Type B pancreatic cell (in vitro differentiated cells): ENCODE data around the gene TDRD12. TPM values are rescaled to one million over a fixed set of nuclear protein-coding genes. Genes with fewer than 3 reads are reported as not detected.
"Not testable (repeated sequence)": the region's sequence is repeated elsewhere in the genome, so short reads cannot be mapped to it uniquely, and the experiment has no call there.

Experiments
- DNase-seq: peaks from one replicate; pipeline ENCODE4 v3.0.0; 2021; ENCODE audit warnings: mixed read lengths; ENCODE audit not compliant: unreplicated experiment; ENCODE audit errors: extremely low spot score
- H3K27ac Mint-ChIP-seq: 2 replicates; pipeline ENCODE4 v1.8.0; 2021; ENCODE audit warnings: mild to moderate bottlenecking, mixed read lengths
- H3K27me3 Mint-ChIP-seq: 2 replicates; pipeline ENCODE4 v1.8.0; 2021; ENCODE audit warnings: mixed read lengths
- H3K36me3 Mint-ChIP-seq: 2 replicates; pipeline ENCODE4 v1.8.0; 2021; ENCODE audit warnings: mixed read lengths
- H3K4me1 Mint-ChIP-seq: one replicate; pipeline ENCODE4 v1.8.0; 2021; ENCODE audit warnings: mixed read lengths; ENCODE audit not compliant: unreplicated experiment
- H3K4me3 Mint-ChIP-seq: 2 replicates; pipeline ENCODE4 v1.8.0; 2021; ENCODE audit warnings: mild to moderate bottlenecking, mixed read lengths
- H3K9me3 Mint-ChIP-seq: 2 replicates; pipeline ENCODE4 v1.8.0; 2021; ENCODE audit warnings: mixed read lengths
- CTCF ChIP-seq: fragments of 200-600 bp; sonication (generic); conservative IDR thresholded peaks from 2 replicates; pipeline ENCODE4 v1.5.0; 2021; ENCODE audit warnings: antibody characterized with exemption, mild to moderate bottlenecking
- total RNA-seq: library from RNA; stranded (reverse); gene quantifications from 2 replicates; pipeline ENCODE4 v1.2.1, GENCODE V29; 2021; ENCODE audit warnings: low replicate concordance

Gene TDRD12
- total RNA-seq, 1 donor from 2014 or later, result 0.24 TPM

GRCh38 chr19:32837531-32837930 lies 118.0 kb downstream of the TDRD12 start:
- H3K4me1 Mint-ChIP-seq, result no peaks in the 10 kb centered on the region
- DNase-seq, result no peak
- H3K9me3 Mint-ChIP-seq, result peaks cover 13% of the 10 kb centered on the region
- no peaks in the 10 kb centered on the region for H3K27me3 Mint-ChIP-seq
- no peak for TF ChIP-seq CTCF
- H3K27ac Mint-ChIP-seq, result no peak overlapping the region
- peaks cover 9% of the 10 kb centered on the region for H3K36me3 Mint-ChIP-seq
- no peak overlapping the region for H3K4me3 Mint-ChIP-seq

- no peaks in the 10 kb centered on the region for H3K27me3 Mint-ChIP-seq
- H3K36me3 Mint-ChIP-seq, result peaks cover 9% of the 10 kb centered on the region
- no peak overlapping the region for H3K27ac Mint-ChIP-seq
- peaks cover 13% of the 10 kb centered on the region for H3K9me3 Mint-ChIP-seq
- DNase-seq, result no peak
- no peak overlapping the region for H3K4me3 Mint-ChIP-seq
- TF ChIP-seq CTCF, result no peak
- no peaks in the 10 kb centered on the region for H3K4me1 Mint-ChIP-seq
Measured at GRCh38 chr19:32842061-32842460, 122.5 kb downstream of the TDRD12 start.

GRCh38 chr19:32843716-32844245 lies 124.2 kb downstream of the TDRD12 start:
- Mint-ChIP-seq H3K9me3 (peaks cover 13% of the 10 kb centered on the region), H3K27me3 (no peaks in the 10 kb centered on the region), H3K36me3 (peaks cover 9% of the 10 kb centered on the region), H3K4me1 (no peaks in the 10 kb centered on the region), H3K27ac (no peak overlapping the region), H3K4me3 (no peak overlapping the region)
- no peak for DNase-seq
- no peak for TF ChIP-seq CTCF

GRCh38 chr19:32848035-32848434 lies 128.5 kb downstream of the TDRD12 start:
- H3K4me3 Mint-ChIP-seq, DNase-seq, H3K27ac Mint-ChIP-seq, H3K36me3 Mint-ChIP-seq, H3K27me3 Mint-ChIP-seq, H3K4me1 Mint-ChIP-seq, H3K9me3 Mint-ChIP-seq: not testable (repeated sequence)

GRCh38 chr19:32852216-32852615 lies 132.6 kb downstream of the TDRD12 start:
- no peaks in the 10 kb centered on the region for H3K9me3 Mint-ChIP-seq
- no peak for TF ChIP-seq CTCF

GRCh38 chr19:32856818-32857217 lies 137.3 kb downstream of the TDRD12 start:
- not testable (repeated sequence) for DNase-seq, H3K4me3 Mint-ChIP-seq, H3K36me3 Mint-ChIP-seq, H3K27me3 Mint-ChIP-seq, H3K27ac Mint-ChIP-seq, H3K9me3 Mint-ChIP-seq, H3K4me1 Mint-ChIP-seq

More at GRCh38 chr19:32852216-32852615, 132.6 kb downstream of the TDRD12 start:
- DNase-seq, result no peak
- no peaks in the 10 kb centered on the region for H3K27me3 Mint-ChIP-seq
- no peak overlapping the region for H3K27ac Mint-ChIP-seq
- no peak overlapping the region for H3K4me3 Mint-ChIP-seq
- no peaks in the 10 kb centered on the region for H3K4me1 Mint-ChIP-seq
- peaks cover 3% of the 10 kb centered on the region for H3K36me3 Mint-ChIP-seq

GRCh38 chr19:32857584-32857983 lies 138.0 kb downstream of the TDRD12 start:
- no peaks in the 10 kb centered on the region for H3K27me3 Mint-ChIP-seq
- H3K4me3 Mint-ChIP-seq, result no peak overlapping the region
- no peak overlapping the region for H3K27ac Mint-ChIP-seq
- H3K9me3 Mint-ChIP-seq, result no peaks in the 10 kb centered on the region
- no peak for DNase-seq
- no peaks in the 10 kb centered on the region for H3K4me1 Mint-ChIP-seq
- H3K36me3 Mint-ChIP-seq, result peaks cover 3% of the 10 kb centered on the region
- TF ChIP-seq CTCF, result no peak
